GM10847 (cell line): ENCODE data around the gene INSYN2B.

ENCODE experiments used
- POLR2A ChIP-seq: IDR thresholded peaks from 2 replicates; pipeline ENCODE4 v1.6.1; 2011; ENCODE audit not compliant: insufficient read length; ENCODE audit errors: extremely low read depth

INSYN2B gene

DNA sequence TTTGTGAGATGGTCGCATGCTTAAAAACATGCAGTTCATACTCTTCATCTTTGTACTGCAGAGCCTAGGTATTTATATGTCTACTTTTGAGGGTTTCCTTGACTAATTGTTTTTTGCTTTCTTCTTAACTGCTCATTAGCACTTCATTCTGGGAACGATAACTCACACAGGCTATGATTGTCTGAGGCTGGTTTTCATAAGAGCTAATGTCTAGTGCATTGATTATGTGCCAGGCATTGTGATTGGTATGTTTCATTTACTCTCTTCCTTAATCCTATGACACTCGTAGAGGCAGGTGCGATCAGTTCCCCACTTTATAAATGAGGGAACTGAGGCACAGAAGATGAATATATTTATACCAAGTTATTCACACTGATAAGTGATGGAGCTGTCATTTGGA lies 93.6 kb downstream of the INSYN2B start:
- no peak for TF ChIP-seq POLR2A

GRCh38 chr5:169886033-169886432 lies 94.3 kb downstream of the INSYN2B start:
- TF ChIP-seq POLR2A = no peak

GRCh38 chr5:169881702-169882303 lies 98.5 kb downstream of the INSYN2B start:
- TF ChIP-seq POLR2A = no peak

DNA sequence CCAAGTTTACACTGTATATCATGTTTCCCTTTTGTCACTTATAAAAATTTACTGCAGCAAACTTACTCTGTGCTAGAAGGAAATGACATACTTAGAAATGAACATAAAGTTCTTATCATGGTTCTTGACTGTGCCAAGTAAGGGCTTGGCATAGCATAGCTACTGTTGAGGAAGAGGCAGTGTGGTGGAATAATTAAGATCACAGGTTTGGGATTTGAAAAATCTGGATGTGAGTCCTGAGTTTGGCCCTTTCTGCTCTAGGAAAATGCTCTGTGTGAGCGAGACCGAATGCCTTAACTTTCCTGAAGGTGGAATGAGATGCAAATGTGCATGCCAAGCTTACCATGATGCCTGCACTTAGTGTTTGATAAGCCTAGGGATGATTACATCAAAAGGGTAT lies 99.5 kb downstream of the INSYN2B start:
- no peak for TF ChIP-seq POLR2A

- TF ChIP-seq POLR2A = no peak
Observed at GRCh38 chr5:169880012-169880663, 100.2 kb downstream of the INSYN2B start.

- no peak for TF ChIP-seq POLR2A
Observed at GRCh38 chr5:169876386-169876785, 103.9 kb downstream of the INSYN2B start.

GRCh38 chr5:169875731-169876130 lies 104.6 kb downstream of the INSYN2B start:
- TF ChIP-seq POLR2A = no peak

- no peak for TF ChIP-seq POLR2A
Observed at GRCh38 chr5:169875091-169875728, 105.1 kb downstream of the INSYN2B start.

GRCh38 chr5:169874621-169875020 lies 105.7 kb downstream of the INSYN2B start:
- TF ChIP-seq POLR2A = no peak

- TF ChIP-seq POLR2A = no peak
Observed at GRCh38 chr5:169873642-169874041, 106.7 kb downstream of the INSYN2B start.

GRCh38 chr5:169871826-169872490 lies 108.3 kb downstream of the INSYN2B start:
- no peak for TF ChIP-seq POLR2A

DNA sequence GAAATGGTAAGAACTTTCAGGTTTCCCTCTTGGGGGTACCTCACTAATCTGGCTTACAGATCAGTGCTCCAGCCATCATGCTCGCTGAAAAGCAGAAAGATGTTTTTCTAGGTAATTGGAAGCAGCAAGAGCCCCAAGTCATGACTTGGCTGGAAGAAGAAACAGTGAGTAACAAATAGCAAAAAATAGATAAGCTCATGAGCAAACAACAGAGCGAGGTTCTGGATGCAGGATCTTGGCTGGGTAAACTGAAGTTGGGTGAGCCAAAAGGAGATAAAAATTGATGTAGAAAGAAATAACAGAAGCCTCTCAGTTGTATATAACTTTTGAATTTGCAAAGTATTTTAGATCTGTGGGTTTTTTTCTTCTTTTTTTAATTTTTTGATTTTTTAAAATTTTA lies 110.1 kb downstream of the INSYN2B start:
- TF ChIP-seq POLR2A = no peak

- TF ChIP-seq POLR2A = no peak
Observed at GRCh38 chr5:169869066-169869465, 111.2 kb downstream of the INSYN2B start.

DNA sequence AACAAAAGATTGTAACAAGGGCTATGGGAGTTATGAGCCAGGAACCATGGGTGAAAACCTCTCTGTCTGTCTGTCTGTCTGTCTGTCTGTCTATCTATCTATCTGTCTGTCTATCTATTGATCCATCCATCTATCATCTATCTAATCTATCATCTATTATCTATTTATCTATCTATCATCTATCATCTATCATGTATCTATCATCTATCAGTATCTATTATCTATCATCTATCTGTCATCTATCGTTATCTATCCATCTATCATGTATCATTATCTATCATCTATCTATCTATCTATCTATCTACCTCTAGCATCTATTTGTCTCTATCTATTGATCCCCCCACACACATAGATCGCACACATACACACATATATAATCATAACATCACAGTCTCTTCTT lies 112.9 kb downstream of the INSYN2B start:
- TF ChIP-seq POLR2A = no peak

DNA sequence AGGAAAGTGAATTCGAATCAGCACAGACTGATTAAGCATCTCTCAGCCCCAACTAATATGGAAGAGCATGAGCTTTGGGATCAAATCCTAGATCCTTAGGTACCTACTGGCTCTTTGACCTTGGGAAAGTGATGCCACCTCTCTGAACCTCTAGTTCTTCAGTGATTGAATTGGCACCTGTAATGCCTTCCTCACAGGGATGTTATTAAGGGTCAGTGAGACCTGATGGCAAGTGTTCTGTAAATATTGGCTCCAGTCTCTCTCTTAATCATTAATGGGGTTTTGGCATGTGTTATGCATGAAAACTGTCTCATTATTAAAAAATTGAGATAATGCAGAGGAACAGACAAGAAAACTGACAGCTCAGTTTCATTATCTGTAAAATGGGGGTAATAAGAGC lies 115.8 kb downstream of the INSYN2B start:
- TF ChIP-seq POLR2A = no peak

- TF ChIP-seq POLR2A = no peak
Observed at GRCh38 chr5:169862391-169862811, 117.9 kb downstream of the INSYN2B start.
